Panc1 (cell line): ENCODE results near the gene FRMD5. TPM values are rescaled to one million over a fixed set of nuclear protein-coding genes. Genes with fewer than 3 reads are reported as not detected.

Source experiments
- ATAC-seq: fragments of 200-7000 bp; cut with Tn5 transposase; 2 replicates; pipeline ENCODE4 v1.9.1; 2020; ENCODE audit warnings: mild to moderate bottlenecking, moderate library complexity
- BruUV-seq: library from RNA; stranded (reverse); fragments of 400-500 nt; replicated peaks from 2 replicates; lab custom pipeline; 2021; lab: Mats Ljungman, UMichigan
- CTCF ChIA-PET: fragments of 300-600 bp; sonication (Branson Sonifier 250); formaldehyde crosslinking; loops from one replicate; lab custom pipeline; 2022; ENCODE audit warnings: antibody characterized with exemption; lab: Charles Lee
- POLR2A ChIA-PET: fragments of 300-600 bp; sonication (Branson Sonifier 250); formaldehyde crosslinking; loops from one replicate; lab custom pipeline; 2022; ENCODE audit warnings: antibody characterized with exemption; lab: Charles Lee
- DNase-seq: peaks from one replicate; pipeline ENCODE4 v3.0.0-alpha.2; 2010; ENCODE audit warnings: low read depth, low spot score
- H3K27ac ChIP-seq: 2 replicates; pipeline ENCODE4 v1.5.1; 2011; ENCODE audit warnings: mild to moderate bottlenecking, low read length, inconsistent platforms
- H3K27me3 ChIP-seq: fragments of 200-500 bp; sonication (Bioruptor generic); 2 replicates; pipeline ENCODE4 v1.6.0; 2014; ENCODE audit warnings: low read length, inconsistent platforms; ENCODE audit not compliant: control insufficient read depth, insufficient read depth
- H3K36me3 ChIP-seq: fragments of 200-500 bp; sonication (Bioruptor generic); 2 replicates; pipeline ENCODE4 v1.5.1; 2014; ENCODE audit warnings: inconsistent platforms, mild to moderate bottlenecking, low read length, moderate library complexity; ENCODE audit not compliant: control insufficient read depth, insufficient read depth
- H3K4me1 ChIP-seq: 2 replicates; pipeline ENCODE4 v1.5.1; 2011; ENCODE audit warnings: inconsistent platforms, mild to moderate bottlenecking, low read length, moderate library complexity; ENCODE audit not compliant: control insufficient read depth, insufficient read depth
- H3K4me3 ChIP-seq, 2 experiments: 2 replicates each; pipeline ENCODE4 v1.5.1; 2011 to 2012; ENCODE audit warnings: low read depth in 2 of 2, low read length in 2 of 2, mild to moderate bottlenecking in 2 of 2, inconsistent platforms in 1 of 2, moderate library complexity in 1 of 2
- H3K9me3 ChIP-seq: fragments of 200-500 bp; sonication (Bioruptor generic); 2 replicates; pipeline ENCODE4 v1.5.1; 2014; ENCODE audit warnings: low read depth, mild to moderate bottlenecking, inconsistent platforms, low read length, moderate library complexity; ENCODE audit not compliant: control insufficient read depth, insufficient read depth
- POLR2AphosphoS5 ChIP-seq: IDR thresholded peaks from 2 replicates; pipeline ENCODE4 v1.6.1; 2012; ENCODE audit warnings: mild to moderate bottlenecking, low read depth, low read length, moderate library complexity
- REST ChIP-seq, 2 experiments: IDR thresholded peaks; 2 replicates each; pipeline ENCODE4 v1.6.1; 2011 to 2012; ENCODE audit warnings: low read depth in 2 of 2, control low read depth in 1 of 2, low read length in 1 of 2, mild to moderate bottlenecking in 1 of 2, moderate library complexity in 1 of 2; ENCODE audit not compliant: insufficient read depth in 1 of 2
- SIN3A ChIP-seq: IDR thresholded peaks from 2 replicates; pipeline ENCODE4 v1.6.1; 2012; ENCODE audit warnings: low read depth, mild to moderate bottlenecking, low read length, moderate library complexity, borderline replicate concordance; ENCODE audit not compliant: insufficient read depth
- TCF7L2 ChIP-seq: IDR thresholded peaks from 2 replicates; pipeline ENCODE4 v1.6.1; 2011; ENCODE audit warnings: mild to moderate bottlenecking, low read depth, low read length, inconsistent platforms
- in situ Hi-C: cut with HindIII; loops from 2 replicates; pipeline ENCODE4 v1.10.0; 2016; ENCODE audit warnings: low sequenced_read_pairs, low pct_unique_long_range_greater_than_20kb
- intact Hi-C: fragments of 100-400 bp; cut with micrococcal nuclease; formaldehyde crosslinking; loops from one replicate; pipeline ENCODE4 v1.10.0; 2022; ENCODE audit not compliant: unreplicated experiment
- total RNA-seq: library from RNA; stranded (reverse); gene quantifications from one replicate; pipeline ENCODE4 v1.2.1, GENCODE V29; 2021; ENCODE audit not compliant: unreplicated experiment
- TF ChIP-seq, protein P1 (sequence below): fragments of 450-650 bp; IDR thresholded peaks from 2 replicates; pipeline ENCODE4 v1.5.1; 2017; ENCODE audit warnings: mild to moderate bottlenecking

Gene FRMD5
- total RNA-seq, 1 experiment from 2014 or later, result 18.3 TPM

GRCh38 chr15:44215594-44215993 lies 20.5 kb upstream of the FRMD5 start:
- in situ Hi-C loops (no loop called here), intact Hi-C loops (loop anchor here (5.0 kb wide), 1 partner anchor 148 kb away; no protein-coding TSS in a partner anchor)
- H3K4me3 ChIP-seq, result no peak overlapping the region
- ChIA-PET POLR2A (no interaction called here), CTCF (no interaction called here)
- peaks cover 5% of the 10 kb centered on the region; the same call in 1 of the 2 replicates for H3K4me1 ChIP-seq
- ATAC-seq (peak; percentile 93), DNase-seq (peak; percentile 64)
- no TSS peak for BruUV-seq
- no peaks in the 10 kb centered on the region for H3K36me3 ChIP-seq
- H3K27me3 ChIP-seq, result no peaks in the 10 kb centered on the region
- H3K9me3 ChIP-seq, result no peaks in the 10 kb centered on the region
- TF ChIP-seq, protein P1, sequence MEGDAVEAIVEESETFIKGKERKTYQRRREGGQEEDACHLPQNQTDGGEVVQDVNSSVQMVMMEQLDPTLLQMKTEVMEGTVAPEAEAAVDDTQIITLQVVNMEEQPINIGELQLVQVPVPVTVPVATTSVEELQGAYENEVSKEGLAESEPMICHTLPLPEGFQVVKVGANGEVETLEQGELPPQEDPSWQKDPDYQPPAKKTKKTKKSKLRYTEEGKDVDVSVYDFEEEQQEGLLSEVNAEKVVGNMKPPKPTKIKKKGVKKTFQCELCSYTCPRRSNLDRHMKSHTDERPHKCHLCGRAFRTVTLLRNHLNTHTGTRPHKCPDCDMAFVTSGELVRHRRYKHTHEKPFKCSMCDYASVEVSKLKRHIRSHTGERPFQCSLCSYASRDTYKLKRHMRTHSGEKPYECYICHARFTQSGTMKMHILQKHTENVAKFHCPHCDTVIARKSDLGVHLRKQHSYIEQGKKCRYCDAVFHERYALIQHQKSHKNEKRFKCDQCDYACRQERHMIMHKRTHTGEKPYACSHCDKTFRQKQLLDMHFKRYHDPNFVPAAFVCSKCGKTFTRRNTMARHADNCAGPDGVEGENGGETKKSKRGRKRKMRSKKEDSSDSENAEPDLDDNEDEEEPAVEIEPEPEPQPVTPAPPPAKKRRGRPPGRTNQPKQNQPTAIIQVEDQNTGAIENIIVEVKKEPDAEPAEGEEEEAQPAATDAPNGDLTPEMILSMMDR, result no peak
- no peak overlapping the region for H3K27ac ChIP-seq

- no TSS peak for BruUV-seq
- no peak overlapping the region for H3K27ac ChIP-seq
- TF ChIP-seq TCF7L2, result no peak
- TF ChIP-seq POLR2AphosphoS5, result no peak
- no peak for TF ChIP-seq SIN3A
- TF ChIP-seq, protein P1, result no peak
- TF ChIP-seq REST (IDR thresholded peaks at IDR 0.05; ENCODE audit: insufficient read depth in 1 of 2, low read depth in 2 of 2, low read length in 1 of 2), result no peak
- H3K4me1 ChIP-seq, result no peaks in the 10 kb centered on the region
- no peak for ATAC-seq
- in situ Hi-C loops (no loop called here), intact Hi-C loops (no loop called here)
- H3K27me3 ChIP-seq, result no peaks in the 10 kb centered on the region
- ChIA-PET POLR2A (no interaction called here), CTCF (interaction anchor here (0.6 to 0.8 kb wide), 2 partner anchors 15 to 1285 kb away, joined by 4 to 6 read pairs; no protein-coding TSS in a partner anchor)
- H3K9me3 ChIP-seq, result no peaks in the 10 kb centered on the region
- H3K36me3 ChIP-seq, result no peaks in the 10 kb centered on the region
- H3K4me3 ChIP-seq, result no peak overlapping the region
- no peak for DNase-seq
Measured at GRCh38 chr15:44208956-44209355, 13.9 kb upstream of the FRMD5 start.
